HepG2 (cell line): ENCODE data around the gene CMTM5. TPM values are rescaled to one million over a fixed set of nuclear protein-coding genes. Genes with fewer than 3 reads are reported as not detected.

Experiments used
- ATAC-seq: fragments of 200-7000 bp; cut with Tn5 transposase; 3 replicates; pipeline ENCODE4 v1.9.1; 2020; ENCODE audit warnings: mild to moderate bottlenecking, moderate library complexity
- BruUV-seq: library from RNA; stranded (reverse); fragments of 400-500 nt; replicated peaks from 2 replicates; lab custom pipeline; 2021; lab: Mats Ljungman, UMichigan
- CTCF ChIA-PET: fragments of 300-600 bp; formaldehyde crosslinking; extraction: SDS; loops from one replicate; lab custom pipeline; 2021; ENCODE audit warnings: low total read pairs, inconsistent platforms, low intra/inter-chr PET ratio; lab: Yijun Ruan, JAX
- POLR2A ChIA-PET: fragments of 350-600 bp; sonication (Branson Sonifier 250); formaldehyde crosslinking; loops from one replicate; lab custom pipeline; 2020; ENCODE audit warnings: antibody characterized with exemption, inconsistent platforms; lab: Yijun Ruan, JAX
- DNase-seq: peaks from one replicate; pipeline ENCODE4 v3.0.0-alpha.2; 2015; ENCODE audit warnings: low spot score
- FAIRE-seq: peaks from 3 replicates; lab custom pipeline; 2011; peaks lifted over from hg19 to GRCh38; lab: Jason Lieb, UNC
- H2AFZ ChIP-seq: one replicate; pipeline ENCODE4 v1.6.1; 2011; ENCODE audit warnings: low read length, inconsistent platforms
- H3K27ac ChIP-seq: fragments of 300-600 bp; 3 replicates; pipeline ENCODE4 v1.8.0; 2011; ENCODE audit warnings: mixed run types, mild to moderate bottlenecking, mixed read lengths, low read length, inconsistent platforms; ENCODE audit not compliant: insufficient read depth; ENCODE audit errors: extremely low read length
- H3K27me3 ChIP-seq, 2 experiments: fragments of 200-600 bp in 1 of 2; 2 replicates in 1 of 2; 3 replicates in 1 of 2; pipeline versions ENCODE4 v1.6.0 to v1.8.0; 2011; ENCODE audit warnings: low read length in 2 of 2, mild to moderate bottlenecking in 2 of 2, moderate library complexity in 2 of 2, inconsistent platforms in 1 of 2; ENCODE audit not compliant: insufficient read depth in 2 of 2, control insufficient read depth in 1 of 2
- H3K36me3 ChIP-seq, 2 experiments: fragments of 200-600 bp in 1 of 2; replicated peaks in 1 of 2; 2 replicates in 1 of 2; 3 replicates in 1 of 2; pipeline versions ENCODE4 v1.5.1 to v1.8.0; 2011; ENCODE audit warnings: low read length in 2 of 2, inconsistent platforms in 1 of 2; ENCODE audit not compliant: insufficient read depth in 2 of 2, control insufficient read depth in 1 of 2
- H3K4me1 ChIP-seq: 2 replicates; pipeline ENCODE4 v1.5.1; 2012; ENCODE audit warnings: low read length, inconsistent platforms; ENCODE audit not compliant: insufficient read depth
- H3K4me2 ChIP-seq: 2 replicates; pipeline ENCODE4 v1.6.0; 2011; ENCODE audit warnings: low read depth, low read length, inconsistent platforms
- H3K4me3 ChIP-seq, 3 experiments: fragments of 200-600 bp in 1 of 3; sonication (generic), shearing (Covaris generic) in 1 of 3; replicated peaks in 1 of 3; 2 replicates each; pipeline ENCODE4 v1.5.1; 2011 to 2016; ENCODE audit warnings: low read length in 3 of 3, inconsistent platforms in 2 of 3, low read depth in 2 of 3, mild to moderate bottlenecking in 2 of 3, control low read depth in 1 of 3, mixed read lengths in 1 of 3; ENCODE audit not compliant: insufficient read depth in 1 of 3
- H3K79me2 ChIP-seq: one replicate; pipeline ENCODE4 v1.6.1; 2011; ENCODE audit warnings: low read length, inconsistent platforms; ENCODE audit not compliant: insufficient read depth
- H3K9ac ChIP-seq: 2 replicates; pipeline ENCODE4 v1.6.0; 2011; ENCODE audit warnings: mild to moderate bottlenecking, low read depth, low read length, inconsistent platforms; ENCODE audit not compliant: insufficient read depth
- H3K9me3 ChIP-seq: 2 replicates; pipeline ENCODE4 v1.5.1; 2012; ENCODE audit warnings: mild to moderate bottlenecking, low read length
- H4K20me1 ChIP-seq: 2 replicates; pipeline ENCODE4 v1.6.0; 2011; ENCODE audit warnings: inconsistent platforms, mild to moderate bottlenecking, low read length, moderate library complexity; ENCODE audit not compliant: insufficient read depth
- ATF7 ChIP-seq, 2 experiments: fragments of 450-650 bp in 1 of 2; sonication (generic) in 1 of 2; formaldehyde crosslinking in 1 of 2; IDR thresholded peaks; 2 replicates each; pipeline versions ENCODE4 v1.4.0 to v1.6.1; 2016 to 2020; ENCODE audit warnings: antibody characterized with exemption in 1 of 2, mild to moderate bottlenecking in 1 of 2, missing genetic modification reagents in 1 of 2
- CENPT ChIP-seq: sonication (generic); formaldehyde crosslinking; IDR thresholded peaks from 2 replicates; pipeline ENCODE4 v1.8.0; 2022; ENCODE audit warnings: low read depth, mild to moderate bottlenecking, moderate library complexity, missing genetic modification reagents
- CHD2 ChIP-seq: IDR thresholded peaks from 2 replicates; pipeline ENCODE4 v1.6.1; 2011; ENCODE audit warnings: low read depth, low read length, improper control_type of control experiment
- CREB1 ChIP-seq, 2 experiments: fragments of 450-650 bp in 1 of 2; IDR thresholded peaks; 2 replicates each; pipeline ENCODE4 v1.6.1; 2016 to 2017; ENCODE audit warnings: control low read depth in 1 of 2, mild to moderate bottlenecking in 1 of 2, missing compliant biosample characterization in 1 of 2, missing genetic modification characterization in 1 of 2
- KAT2B ChIP-seq: fragments of 150-350 bp; IDR thresholded peaks from 2 replicates; pipeline ENCODE4 v1.6.1; 2014; ENCODE audit warnings: low read depth, low read length, borderline replicate concordance
- RERE ChIP-seq: IDR thresholded peaks from 2 replicates; pipeline ENCODE4 v1.6.1; 2016; ENCODE audit warnings: low read depth, missing genetic modification reagents, missing compliant biosample characterization
- REST ChIP-seq, 2 experiments: IDR thresholded peaks; 2 replicates each; pipeline ENCODE4 v1.6.1; 2011 to 2012; ENCODE audit warnings: low read length in 2 of 2, borderline replicate concordance in 1 of 2, low read depth in 1 of 2, mild to moderate bottlenecking in 1 of 2, moderate library complexity in 1 of 2
- SNAI1 ChIP-seq: sonication (generic); formaldehyde crosslinking; IDR thresholded peaks from 2 replicates; pipeline ENCODE4 v1.5.0; 2020; ENCODE audit warnings: mild to moderate bottlenecking, missing genetic modification reagents, borderline replicate concordance
- ZNF3 ChIP-seq: IDR thresholded peaks from 2 replicates; pipeline ENCODE4 v1.7.0; 2017; ENCODE audit warnings: inconsistent platforms
- ZNF589 ChIP-seq: sonication (generic); formaldehyde crosslinking; conservative IDR thresholded peaks from 2 replicates; pipeline ENCODE4 v1.8.0; 2022; ENCODE audit warnings: mild to moderate bottlenecking, moderate library complexity, missing genetic modification reagents
- ZNF614 ChIP-seq: IDR thresholded peaks from 2 replicates; pipeline ENCODE4 v1.6.1; 2018; ENCODE audit warnings: missing biosample characterization, missing genetic modification reagents, inconsistent platforms, borderline replicate concordance
- ZNF790 ChIP-seq: sonication (generic); formaldehyde crosslinking; IDR thresholded peaks from 2 replicates; pipeline ENCODE4 v1.8.0; 2022; ENCODE audit warnings: missing genetic modification reagents, mild to moderate bottlenecking, borderline replicate concordance
- ZNF816 ChIP-seq: sonication (generic); formaldehyde crosslinking; IDR thresholded peaks from 2 replicates; pipeline ENCODE4 v1.8.0; 2022; ENCODE audit warnings: missing genetic modification reagents, mild to moderate bottlenecking, borderline replicate concordance
- ZNF883 ChIP-seq: sonication (generic); formaldehyde crosslinking; IDR thresholded peaks from 2 replicates; pipeline ENCODE4 v1.5.1; 2020; ENCODE audit warnings: mild to moderate bottlenecking, missing genetic modification reagents; ENCODE audit errors: not compliant biosample characterization
- ZZZ3 ChIP-seq: sonication (generic); formaldehyde crosslinking; IDR thresholded peaks from 2 replicates; pipeline ENCODE4 v1.4.0; 2020; ENCODE audit warnings: missing genetic modification reagents, mild to moderate bottlenecking, borderline replicate concordance
- WGBS: methylation state at CpG from one replicate; pipeline ENCODE4 v1.1.6; 2017; ENCODE audit warnings: low lambda C conversion rate; 5-methylcytosine and 5-hydroxymethylcytosine counted together
- in situ Hi-C: cut with HindIII; loops from 2 replicates; pipeline ENCODE4 v1.10.0; 2017; ENCODE audit warnings: low pct_unique_long_range_greater_than_20kb; ENCODE audit not compliant: extremely low pct_ligation_motif_present
- intact Hi-C: fragments of 100-400 bp; cut with micrococcal nuclease; formaldehyde crosslinking; loops from one replicate; pipeline ENCODE4 v1.10.0; 2022; ENCODE audit not compliant: unreplicated experiment
- polyA plus RNA-seq, 8 experiments: library from polyadenylated mRNA; depleted of rRNA in 3 of 8; stranded (reverse) in 7 of 8; unstranded in 1 of 8; fragments of >200 nt; fragmentation: Illumina TruSeq in 4 of 8; extraction: Trizol in 4 of 8; gene quantifications; 2 replicates each; pipeline versions ENCODE4 v1.2.1 to v1.2.3, GENCODE V29; 2011 to 2016; ENCODE audit warnings: low read depth in 4 of 8, missing spikeins in 1 of 8, mixed read lengths in 1 of 8; ENCODE audit not compliant: insufficient read depth in 1 of 8
- total RNA-seq, 5 experiments: library from RNA; depleted of rRNA; stranded (reverse); fragments of >200 nt; fragmentation: Illumina TruSeq; extraction: Trizol; gene quantifications; 2 replicates each; pipeline ENCODE4 v1.2.3, GENCODE V29; 2016; ENCODE audit warnings: low read depth in 1 of 5

Gene CMTM5
- total and polyA plus RNA-seq, 2 of the 13 experiments (the other 11 are each of a cell fraction or from before 2014, with no cell fraction given) = not detected

- H3K27me3 ChIP-seq = peaks cover 26 to 78% of the 10 kb centered on the region in 2 experiments
- no peak for FAIRE-seq
- H3K9ac ChIP-seq = no peak overlapping the region
- H3K4me3 ChIP-seq = no peak overlapping the region
- H2AFZ ChIP-seq = no peak overlapping the region
- H3K79me2 ChIP-seq = no peaks in the 10 kb centered on the region
- H4K20me1 ChIP-seq = no peaks in the 10 kb centered on the region
- H3K36me3 ChIP-seq = no peaks in the 10 kb centered on the region
- no TSS peak for BruUV-seq
- intact Hi-C loops = no loop called here
- no peak overlapping the region for H3K27ac ChIP-seq
- H3K4me2 ChIP-seq = no peak overlapping the region
- DNase-seq = no peak
- no peaks in the 10 kb centered on the region for H3K4me1 ChIP-seq
- WGBS = 30% methylated on average over 9 of the region's 10 CpGs
- no peak for ATAC-seq
- CTCF ChIA-PET = no interaction called here
- in situ Hi-C loops = no loop called here
- POLR2A ChIA-PET = no interaction called here
- H3K9me3 ChIP-seq = no peaks in the 10 kb centered on the region
- no peak for TF ChIP-seq CENPT (CRISPR knock-in tag)
- TF ChIP-seq RERE (CRISPR knock-in tag) = no peak
- no peak for TF ChIP-seq KAT2B
- no peak for TF ChIP-seq ZNF3
- TF ChIP-seq ZNF589 = no peak
- TF ChIP-seq ZNF816 (CRISPR knock-in tag) = no peak
- no peak for TF ChIP-seq ZNF614 (CRISPR knock-in tag)
- TF ChIP-seq SNAI1 (CRISPR knock-in tag) = no peak
- no peak for TF ChIP-seq REST (IDR thresholded peaks at IDR 0.05; ENCODE audit: borderline replicate concordance in 1 of 2, low read depth in 1 of 2, low read length in 2 of 2)
- TF ChIP-seq CREB1 (IDR thresholded peaks at IDR 0.05) = peak; percentile 62
- TF ChIP-seq CREB1 (CRISPR knock-in tag; IDR thresholded peaks at IDR 0.05) = no peak
- TF ChIP-seq ZNF883 (CRISPR knock-in tag) = no peak
- no peak for TF ChIP-seq ZZZ3
- peak; percentile 70 for TF ChIP-seq ATF7 (IDR thresholded peaks at IDR 0.05)
- no peak for TF ChIP-seq ATF7 (CRISPR knock-in tag; IDR thresholded peaks at IDR 0.05)
- TF ChIP-seq ZNF790 = no peak
- no peak for TF ChIP-seq CHD2
Observed at GRCh38 chr14:23396781-23397407, 20.0 kb downstream of the CMTM5 start.
